Panc1 (cell line): ENCODE results near the gene UBR3. TPM values are rescaled to one million over a fixed set of nuclear protein-coding genes. Genes with fewer than 3 reads are reported as not detected.
"Not testable (repeated sequence)": the region's sequence is repeated elsewhere in the genome, so short reads cannot be mapped to it uniquely, and the experiment has no call there.

Experiments
- ATAC-seq: fragments of 200-7000 bp; cut with Tn5 transposase; 2 replicates; pipeline ENCODE4 v1.9.1; 2020; ENCODE audit warnings: mild to moderate bottlenecking, moderate library complexity
- BruUV-seq: library from RNA; stranded (reverse); fragments of 400-500 nt; replicated peaks from 2 replicates; lab custom pipeline; 2021; lab: Mats Ljungman, UMichigan
- CTCF ChIA-PET: fragments of 300-600 bp; sonication (Branson Sonifier 250); formaldehyde crosslinking; loops from one replicate; lab custom pipeline; 2022; ENCODE audit warnings: antibody characterized with exemption; lab: Charles Lee
- POLR2A ChIA-PET: fragments of 300-600 bp; sonication (Branson Sonifier 250); formaldehyde crosslinking; loops from one replicate; lab custom pipeline; 2022; ENCODE audit warnings: antibody characterized with exemption; lab: Charles Lee
- DNase-seq: peaks from one replicate; pipeline ENCODE4 v3.0.0-alpha.2; 2010; ENCODE audit warnings: low read depth, low spot score
- H3K27ac ChIP-seq: 2 replicates; pipeline ENCODE4 v1.5.1; 2011; ENCODE audit warnings: mild to moderate bottlenecking, low read length, inconsistent platforms
- H3K27me3 ChIP-seq: fragments of 200-500 bp; sonication (Bioruptor generic); 2 replicates; pipeline ENCODE4 v1.6.0; 2014; ENCODE audit warnings: low read length, inconsistent platforms; ENCODE audit not compliant: control insufficient read depth, insufficient read depth
- H3K36me3 ChIP-seq: fragments of 200-500 bp; sonication (Bioruptor generic); 2 replicates; pipeline ENCODE4 v1.5.1; 2014; ENCODE audit warnings: inconsistent platforms, mild to moderate bottlenecking, low read length, moderate library complexity; ENCODE audit not compliant: control insufficient read depth, insufficient read depth
- H3K4me1 ChIP-seq: 2 replicates; pipeline ENCODE4 v1.5.1; 2011; ENCODE audit warnings: inconsistent platforms, mild to moderate bottlenecking, low read length, moderate library complexity; ENCODE audit not compliant: control insufficient read depth, insufficient read depth
- H3K4me3 ChIP-seq, 2 experiments: 2 replicates each; pipeline ENCODE4 v1.5.1; 2011 to 2012; ENCODE audit warnings: low read depth in 2 of 2, low read length in 2 of 2, mild to moderate bottlenecking in 2 of 2, inconsistent platforms in 1 of 2, moderate library complexity in 1 of 2
- H3K9me3 ChIP-seq: fragments of 200-500 bp; sonication (Bioruptor generic); 2 replicates; pipeline ENCODE4 v1.5.1; 2014; ENCODE audit warnings: low read depth, mild to moderate bottlenecking, inconsistent platforms, low read length, moderate library complexity; ENCODE audit not compliant: control insufficient read depth, insufficient read depth
- POLR2AphosphoS5 ChIP-seq: IDR thresholded peaks from 2 replicates; pipeline ENCODE4 v1.6.1; 2012; ENCODE audit warnings: mild to moderate bottlenecking, low read depth, low read length, moderate library complexity
- SIN3A ChIP-seq: IDR thresholded peaks from 2 replicates; pipeline ENCODE4 v1.6.1; 2012; ENCODE audit warnings: low read depth, mild to moderate bottlenecking, low read length, moderate library complexity, borderline replicate concordance; ENCODE audit not compliant: insufficient read depth
- TCF7L2 ChIP-seq: IDR thresholded peaks from 2 replicates; pipeline ENCODE4 v1.6.1; 2011; ENCODE audit warnings: mild to moderate bottlenecking, low read depth, low read length, inconsistent platforms
- in situ Hi-C: cut with HindIII; loops from 2 replicates; pipeline ENCODE4 v1.10.0; 2016; ENCODE audit warnings: low sequenced_read_pairs, low pct_unique_long_range_greater_than_20kb
- intact Hi-C: fragments of 100-400 bp; cut with micrococcal nuclease; formaldehyde crosslinking; loops from one replicate; pipeline ENCODE4 v1.10.0; 2022; ENCODE audit not compliant: unreplicated experiment
- total RNA-seq: library from RNA; stranded (reverse); gene quantifications from one replicate; pipeline ENCODE4 v1.2.1, GENCODE V29; 2021; ENCODE audit not compliant: unreplicated experiment
- TF ChIP-seq, protein P1 (sequence below): fragments of 450-650 bp; IDR thresholded peaks from 2 replicates; pipeline ENCODE4 v1.5.1; 2017; ENCODE audit warnings: mild to moderate bottlenecking
- TF ChIP-seq, protein P2 (sequence below), 2 experiments: IDR thresholded peaks; 2 replicates each; pipeline ENCODE4 v1.6.1; 2011 to 2012; ENCODE audit warnings: low read depth in 2 of 2, control low read depth in 1 of 2, low read length in 1 of 2, mild to moderate bottlenecking in 1 of 2, moderate library complexity in 1 of 2; ENCODE audit not compliant: insufficient read depth in 1 of 2

The UBR3 gene
- total RNA-seq, 1 experiment from 2014 or later = 27.9 TPM

DNA sequence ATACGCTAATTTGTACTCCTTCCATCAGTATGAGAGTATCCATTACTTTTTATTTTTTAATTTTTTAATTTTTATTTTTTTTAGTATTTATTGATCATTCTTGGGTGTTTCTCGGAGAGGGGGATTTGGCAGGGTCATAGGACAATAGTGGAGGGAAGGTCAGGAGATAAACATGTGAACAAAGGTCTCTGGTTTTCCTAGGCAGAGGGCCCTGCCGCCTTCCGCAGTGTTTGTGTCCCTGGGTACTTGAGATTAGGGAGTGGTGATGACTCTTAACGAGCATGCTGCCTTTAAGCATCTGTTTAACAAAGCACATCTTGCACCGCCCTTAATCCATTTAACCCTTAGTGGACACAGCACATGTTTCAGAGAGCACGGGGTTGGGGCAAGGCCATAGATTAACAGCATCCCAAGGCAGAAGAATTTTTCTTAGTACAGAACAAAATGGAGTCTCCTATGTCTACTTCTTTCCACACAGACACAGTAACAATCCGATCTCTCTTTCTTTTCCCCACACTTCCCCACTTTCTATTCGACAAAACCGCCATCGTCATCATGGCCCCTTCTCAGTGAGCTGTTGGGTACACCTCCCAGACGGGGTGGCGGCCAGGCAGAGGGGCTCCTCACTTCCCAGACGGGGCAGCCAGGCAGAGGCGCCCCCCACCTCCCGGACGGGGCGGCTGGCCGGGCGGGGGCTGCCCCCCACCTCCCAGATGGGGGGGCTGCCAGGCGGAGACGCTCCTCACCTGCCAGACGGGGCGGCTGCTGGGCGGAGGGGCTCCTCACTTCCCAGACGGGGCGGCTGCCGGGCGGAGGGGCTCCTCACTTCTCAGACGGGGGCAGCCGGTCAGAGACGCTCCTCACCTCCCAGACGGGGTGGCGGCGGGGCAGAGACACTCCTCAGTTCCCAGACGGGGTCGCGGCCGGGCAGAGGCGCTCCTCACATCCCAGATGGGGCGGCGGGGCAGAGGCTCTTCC is 28.3 kb downstream of the UBR3 start:
- H3K27ac ChIP-seq, CTCF ChIA-PET, H3K4me3 ChIP-seq, in situ Hi-C loops, H3K36me3 ChIP-seq, BruUV-seq, POLR2A ChIA-PET, H3K27me3 ChIP-seq, H3K4me1 ChIP-seq, H3K9me3 ChIP-seq, intact Hi-C loops, ATAC-seq, DNase-seq: not testable (repeated sequence)

DNA sequence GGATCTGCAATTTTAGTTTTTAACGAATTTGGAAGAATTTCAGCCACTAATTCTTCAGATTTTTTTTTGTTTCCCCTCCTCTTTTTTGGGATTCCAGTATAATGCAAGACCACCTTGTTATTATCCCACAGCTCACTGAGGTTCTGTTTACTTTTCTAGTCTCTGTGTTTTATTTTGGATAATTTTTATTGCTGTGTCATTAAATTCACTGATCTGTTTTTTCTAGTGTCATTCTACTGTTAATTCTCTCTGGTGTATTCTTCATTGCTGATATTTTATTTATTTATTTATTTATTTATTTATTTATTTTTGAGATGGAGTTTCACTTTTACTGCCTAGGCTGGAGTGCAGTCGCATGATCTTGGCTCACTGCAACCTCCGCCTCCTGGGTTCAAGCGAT is 32.2 kb downstream of the UBR3 start:
- no peak for ATAC-seq
- in situ Hi-C loops (no loop called here), intact Hi-C loops (no loop called here)
- Histone ChIP-seq H3K27ac (no peak overlapping the region), H3K4me1 (no peaks in the 10 kb centered on the region), H3K4me3 (no peak overlapping the region), H3K36me3 (no peaks in the 10 kb centered on the region), H3K9me3 (no peaks in the 10 kb centered on the region), H3K27me3 (no peaks in the 10 kb centered on the region)
- no peak for DNase-seq
- BruUV-seq = no TSS peak
- CTCF ChIA-PET = no interaction called here
- TF ChIP-seq, protein P1, sequence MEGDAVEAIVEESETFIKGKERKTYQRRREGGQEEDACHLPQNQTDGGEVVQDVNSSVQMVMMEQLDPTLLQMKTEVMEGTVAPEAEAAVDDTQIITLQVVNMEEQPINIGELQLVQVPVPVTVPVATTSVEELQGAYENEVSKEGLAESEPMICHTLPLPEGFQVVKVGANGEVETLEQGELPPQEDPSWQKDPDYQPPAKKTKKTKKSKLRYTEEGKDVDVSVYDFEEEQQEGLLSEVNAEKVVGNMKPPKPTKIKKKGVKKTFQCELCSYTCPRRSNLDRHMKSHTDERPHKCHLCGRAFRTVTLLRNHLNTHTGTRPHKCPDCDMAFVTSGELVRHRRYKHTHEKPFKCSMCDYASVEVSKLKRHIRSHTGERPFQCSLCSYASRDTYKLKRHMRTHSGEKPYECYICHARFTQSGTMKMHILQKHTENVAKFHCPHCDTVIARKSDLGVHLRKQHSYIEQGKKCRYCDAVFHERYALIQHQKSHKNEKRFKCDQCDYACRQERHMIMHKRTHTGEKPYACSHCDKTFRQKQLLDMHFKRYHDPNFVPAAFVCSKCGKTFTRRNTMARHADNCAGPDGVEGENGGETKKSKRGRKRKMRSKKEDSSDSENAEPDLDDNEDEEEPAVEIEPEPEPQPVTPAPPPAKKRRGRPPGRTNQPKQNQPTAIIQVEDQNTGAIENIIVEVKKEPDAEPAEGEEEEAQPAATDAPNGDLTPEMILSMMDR = no peak
- TF ChIP-seq SIN3A (no peak), TCF7L2 (no peak), POLR2AphosphoS5 (no peak)
- TF ChIP-seq, protein P2, sequence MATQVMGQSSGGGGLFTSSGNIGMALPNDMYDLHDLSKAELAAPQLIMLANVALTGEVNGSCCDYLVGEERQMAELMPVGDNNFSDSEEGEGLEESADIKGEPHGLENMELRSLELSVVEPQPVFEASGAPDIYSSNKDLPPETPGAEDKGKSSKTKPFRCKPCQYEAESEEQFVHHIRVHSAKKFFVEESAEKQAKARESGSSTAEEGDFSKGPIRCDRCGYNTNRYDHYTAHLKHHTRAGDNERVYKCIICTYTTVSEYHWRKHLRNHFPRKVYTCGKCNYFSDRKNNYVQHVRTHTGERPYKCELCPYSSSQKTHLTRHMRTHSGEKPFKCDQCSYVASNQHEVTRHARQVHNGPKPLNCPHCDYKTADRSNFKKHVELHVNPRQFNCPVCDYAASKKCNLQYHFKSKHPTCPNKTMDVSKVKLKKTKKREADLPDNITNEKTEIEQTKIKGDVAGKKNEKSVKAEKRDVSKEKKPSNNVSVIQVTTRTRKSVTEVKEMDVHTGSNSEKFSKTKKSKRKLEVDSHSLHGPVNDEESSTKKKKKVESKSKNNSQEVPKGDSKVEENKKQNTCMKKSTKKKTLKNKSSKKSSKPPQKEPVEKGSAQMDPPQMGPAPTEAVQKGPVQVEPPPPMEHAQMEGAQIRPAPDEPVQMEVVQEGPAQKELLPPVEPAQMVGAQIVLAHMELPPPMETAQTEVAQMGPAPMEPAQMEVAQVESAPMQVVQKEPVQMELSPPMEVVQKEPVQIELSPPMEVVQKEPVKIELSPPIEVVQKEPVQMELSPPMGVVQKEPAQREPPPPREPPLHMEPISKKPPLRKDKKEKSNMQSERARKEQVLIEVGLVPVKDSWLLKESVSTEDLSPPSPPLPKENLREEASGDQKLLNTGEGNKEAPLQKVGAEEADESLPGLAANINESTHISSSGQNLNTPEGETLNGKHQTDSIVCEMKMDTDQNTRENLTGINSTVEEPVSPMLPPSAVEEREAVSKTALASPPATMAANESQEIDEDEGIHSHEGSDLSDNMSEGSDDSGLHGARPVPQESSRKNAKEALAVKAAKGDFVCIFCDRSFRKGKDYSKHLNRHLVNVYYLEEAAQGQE (IDR thresholded peaks at IDR 0.05; ENCODE audit: insufficient read depth in 1 of 2, low read depth in 2 of 2, low read length in 1 of 2) = no peak
- POLR2A ChIA-PET = no interaction called here

DNA sequence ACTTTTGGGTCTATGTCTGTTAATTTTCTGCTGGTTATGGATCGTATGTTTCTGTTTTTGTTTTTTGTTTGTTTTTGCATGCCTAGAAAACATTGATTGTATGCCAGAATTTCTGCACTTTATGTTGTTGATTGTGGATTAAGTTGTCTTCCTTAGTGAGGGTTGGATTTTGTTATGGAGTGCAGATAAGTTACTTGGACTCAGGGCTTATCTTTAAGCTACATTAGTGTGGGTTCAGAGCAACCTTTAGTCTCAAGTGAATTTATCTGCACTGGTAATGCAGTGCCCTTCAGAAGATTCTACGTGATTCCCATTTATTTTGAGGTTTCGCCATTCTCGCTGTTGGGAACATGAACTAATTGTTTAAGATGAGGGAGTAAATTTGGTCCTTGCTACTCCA is 32.9 kb downstream of the UBR3 start:
- Histone ChIP-seq H3K27ac (no peak overlapping the region), H3K4me1 (no peaks in the 10 kb centered on the region), H3K9me3 (no peaks in the 10 kb centered on the region), H3K4me3 (no peak overlapping the region), H3K36me3 (no peaks in the 10 kb centered on the region), H3K27me3 (no peaks in the 10 kb centered on the region)
- TF ChIP-seq, protein P2 (IDR thresholded peaks at IDR 0.05; ENCODE audit: insufficient read depth in 1 of 2, low read depth in 2 of 2, low read length in 1 of 2) = no peak
- TF ChIP-seq POLR2AphosphoS5 = no peak
- TF ChIP-seq, protein P1 = no peak
- no peak for TF ChIP-seq TCF7L2
- no peak for TF ChIP-seq SIN3A
- in situ Hi-C loops (no loop called here), intact Hi-C loops (no loop called here)
- no peak for DNase-seq
- ChIA-PET POLR2A (no interaction called here), CTCF (no interaction called here)
- BruUV-seq = no TSS peak
- ATAC-seq = no peak
